ENCODE measurements around the gene QSER1. TPM values are rescaled to one million over a fixed set of nuclear protein-coding genes. Genes with fewer than 3 reads are reported as not detected.

Gene QSER1
- total RNA-seq, 1 donor: 28.6 TPM

- no peaks in the 10 kb centered on the region for H3K36me3 ChIP-seq (ENCODE audit: insufficient read depth, low read length)
- no peak overlapping the region for H3K27ac ChIP-seq (ENCODE audit: low read depth, low read length)
- no peak overlapping the region for H3K4me3 ChIP-seq (ENCODE audit: insufficient read depth, low read length)
- no peak for DNase-seq (ENCODE audit: insufficient read length, low spot score, missing footprints)
- H3K4me1 ChIP-seq (ENCODE audit: insufficient read depth, low read length): no peaks in the 10 kb centered on the region
- H3K79me2 ChIP-seq (ENCODE audit: insufficient read depth, low read length): no peaks in the 10 kb centered on the region
- TF ChIP-seq CTCF (IDR thresholded peaks at IDR 0.05; ENCODE audit: extremely low read depth, low read depth, low read length): no peak
- peaks cover 3% of the 10 kb centered on the region for H3K27me3 ChIP-seq (ENCODE audit: insufficient read depth, low read length)
- no peaks in the 10 kb centered on the region for H4K20me1 ChIP-seq (ENCODE audit: insufficient read depth, low read length)
- no peak overlapping the region for H3K4me2 ChIP-seq (ENCODE audit: insufficient read depth, low read length)
- no peak overlapping the region for H2AFZ ChIP-seq (ENCODE audit: low read length)
- H3K9me3 ChIP-seq (ENCODE audit: low read depth, low read length): no peaks in the 10 kb centered on the region
Measured at GRCh38 chr11:32874132-32874531, 18.5 kb upstream of the QSER1 start.

- DNase-seq (ENCODE audit: insufficient read length, low spot score, missing footprints): no peak
- no peaks in the 10 kb centered on the region for H3K36me3 ChIP-seq (ENCODE audit: insufficient read depth, low read length)
Measured at GRCh38 chr11:32881286-32881685, 11.3 kb upstream of the QSER1 start.

GRCh38 chr11:32883421-32883820 is 9.2 kb upstream of the QSER1 start:
- Histone ChIP-seq H3K36me3 (ENCODE audit: insufficient read depth, low read length) (no peaks in the 10 kb centered on the region), H3K4me2 (ENCODE audit: insufficient read depth, low read length) (no peak overlapping the region), H3K4me3 (ENCODE audit: insufficient read depth, low read length) (no peak overlapping the region), H3K27me3 (ENCODE audit: insufficient read depth, low read length) (no peaks in the 10 kb centered on the region), H4K20me1 (ENCODE audit: insufficient read depth, low read length) (no peaks in the 10 kb centered on the region), H3K9me3 (ENCODE audit: low read depth, low read length) (no peaks in the 10 kb centered on the region), H3K79me2 (ENCODE audit: insufficient read depth, low read length) (no peaks in the 10 kb centered on the region), H3K4me1 (ENCODE audit: insufficient read depth, low read length) (peaks cover 1% of the 10 kb centered on the region), H3K27ac (ENCODE audit: low read depth, low read length) (no peak overlapping the region), H2AFZ (ENCODE audit: low read length) (no peak overlapping the region)
- TF ChIP-seq CTCF (IDR thresholded peaks at IDR 0.05; ENCODE audit: extremely low read depth, low read depth, low read length): no peak
- DNase-seq (ENCODE audit: insufficient read length, low spot score, missing footprints): no peak

More at GRCh38 chr11:32881286-32881685, 11.3 kb upstream of the QSER1 start:
- no peak overlapping the region for H2AFZ ChIP-seq (ENCODE audit: low read length)
- no peak overlapping the region for H3K27ac ChIP-seq (ENCODE audit: low read depth, low read length)
- no peaks in the 10 kb centered on the region for H3K9me3 ChIP-seq (ENCODE audit: low read depth, low read length)
- H3K27me3 ChIP-seq (ENCODE audit: insufficient read depth, low read length): no peaks in the 10 kb centered on the region
- no peaks in the 10 kb centered on the region for H3K4me1 ChIP-seq (ENCODE audit: insufficient read depth, low read length)
- TF ChIP-seq CTCF (IDR thresholded peaks at IDR 0.05; ENCODE audit: extremely low read depth, low read depth, low read length): no peak
- no peak overlapping the region for H3K4me3 ChIP-seq (ENCODE audit: insufficient read depth, low read length)
- H3K4me2 ChIP-seq (ENCODE audit: insufficient read depth, low read length): no peak overlapping the region
- no peaks in the 10 kb centered on the region for H3K79me2 ChIP-seq (ENCODE audit: insufficient read depth, low read length)
- H4K20me1 ChIP-seq (ENCODE audit: insufficient read depth, low read length): no peaks in the 10 kb centered on the region

- TF ChIP-seq CTCF (IDR thresholded peaks at IDR 0.05; ENCODE audit: extremely low read depth, low read depth, low read length): no peak
- Histone ChIP-seq H2AFZ (ENCODE audit: low read length) (no peak overlapping the region), H3K27me3 (ENCODE audit: insufficient read depth, low read length) (no peaks in the 10 kb centered on the region), H3K27ac (ENCODE audit: low read depth, low read length) (no peak overlapping the region), H3K4me1 (ENCODE audit: insufficient read depth, low read length) (peaks cover 4% of the 10 kb centered on the region), H3K4me2 (ENCODE audit: insufficient read depth, low read length) (no peak overlapping the region), H3K36me3 (ENCODE audit: insufficient read depth, low read length) (no peaks in the 10 kb centered on the region), H3K9me3 (ENCODE audit: low read depth, low read length) (no peaks in the 10 kb centered on the region), H4K20me1 (ENCODE audit: insufficient read depth, low read length) (no peaks in the 10 kb centered on the region), H3K79me2 (ENCODE audit: insufficient read depth, low read length) (no peaks in the 10 kb centered on the region), H3K4me3 (ENCODE audit: insufficient read depth, low read length) (no peak overlapping the region)
- no peak for DNase-seq (ENCODE audit: insufficient read length, low spot score, missing footprints)
Measured at GRCh38 chr11:32884023-32884422, 8.6 kb upstream of the QSER1 start.

Data from osteoblast (primary cell).